COR-L47 (cell line): Measurements from ENCODE around the gene CDC42EP2.

Source experiments
- DNase-seq: peaks from one replicate; lab custom pipeline; 2025; lab: John Stamatoyannopoulos, UW

Gene CDC42EP2

GRCh38 chr11:65298131-65298535 is 16.5 kb upstream of the CDC42EP2 start:
- DNase-seq: no peak

DNA sequence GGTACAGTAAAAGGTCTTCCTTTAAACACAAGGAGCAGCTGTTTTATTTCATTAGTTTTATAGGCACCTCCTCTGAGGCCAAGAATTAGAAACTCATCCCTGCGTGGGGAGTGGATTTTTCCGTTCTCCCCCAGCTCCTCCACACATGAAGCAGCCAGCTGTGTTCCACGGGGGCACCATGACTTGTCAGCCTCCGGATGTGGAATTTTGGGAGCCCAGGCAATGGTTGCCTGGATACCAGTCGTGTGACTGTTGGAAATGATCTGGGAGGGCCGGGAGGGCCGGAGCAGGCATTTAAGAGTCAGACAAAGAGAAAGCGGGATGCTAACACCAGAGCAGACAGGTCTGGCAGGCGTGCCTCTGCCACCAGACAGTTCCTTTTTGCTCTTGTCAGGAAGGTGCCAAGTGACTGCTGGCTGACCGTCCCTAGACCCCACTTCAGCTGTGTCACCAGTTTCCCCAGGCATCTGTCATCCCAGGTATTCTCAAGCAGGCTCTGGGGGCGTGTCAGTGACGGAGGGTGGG is 15.9 kb upstream of the CDC42EP2 start:
- no peak for DNase-seq

- DNase-seq: no peak
Measured at GRCh38 chr11:65300621-65301275, 13.9 kb upstream of the CDC42EP2 start.

DNA sequence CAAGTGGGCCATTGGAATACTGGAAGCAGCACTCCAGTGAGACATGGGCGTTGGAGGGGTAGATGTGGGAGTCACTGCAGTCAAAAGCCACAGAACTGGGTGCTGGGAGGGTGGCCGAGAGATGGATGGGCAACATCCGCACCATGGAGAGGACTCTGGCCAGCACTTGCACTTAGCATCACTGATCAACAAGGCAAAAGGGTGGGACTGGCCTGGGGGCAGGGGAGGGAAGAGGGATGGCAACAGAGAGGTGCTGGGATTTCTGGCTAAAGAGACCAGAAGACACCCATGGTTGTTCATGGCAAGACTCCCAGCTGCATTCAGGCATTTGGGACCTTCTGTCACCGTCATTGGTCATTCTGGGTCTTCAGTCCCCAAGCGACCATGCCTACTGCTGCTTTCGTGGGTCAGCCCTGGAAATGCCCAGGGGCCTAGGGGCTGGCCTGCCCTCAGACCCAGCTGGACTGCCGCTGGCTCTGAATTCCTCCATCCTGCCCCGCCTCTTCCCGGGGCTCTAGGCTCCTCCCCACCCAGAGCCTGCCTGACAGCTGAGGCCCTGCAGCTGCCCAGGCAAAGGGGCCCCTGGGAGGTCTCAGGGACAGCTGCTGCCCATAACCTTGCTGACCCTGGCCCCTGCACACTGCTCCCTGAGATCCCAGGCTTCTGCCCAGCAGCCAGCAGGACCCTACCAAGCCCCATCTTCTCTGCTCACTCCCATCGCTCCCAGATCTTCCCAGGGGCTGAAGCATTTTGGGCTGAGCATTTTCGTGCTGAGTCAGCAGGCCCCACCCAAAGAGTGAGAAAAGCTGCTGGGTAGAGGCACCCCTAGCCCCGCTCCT is 13.0 kb upstream of the CDC42EP2 start:
- no peak for DNase-seq

DNA sequence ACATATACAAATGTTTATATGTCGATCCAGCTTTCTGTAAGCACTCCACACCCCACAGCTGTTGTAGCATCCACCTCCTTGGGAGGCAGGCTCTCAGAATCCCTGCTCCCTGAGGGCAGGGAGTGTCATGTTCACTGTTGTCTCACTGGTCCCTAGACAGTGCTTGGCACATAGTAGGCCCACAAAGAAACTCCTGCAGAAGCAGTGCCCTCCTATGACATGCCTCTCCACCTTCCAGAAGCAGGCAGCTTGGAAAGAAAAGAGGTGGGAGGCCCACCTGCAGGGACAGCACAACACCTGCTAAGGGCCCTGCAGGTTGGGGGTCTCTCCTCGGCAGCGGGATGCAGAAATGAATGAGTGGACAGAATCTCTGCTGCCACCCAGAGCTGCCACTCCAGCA is 11.1 kb upstream of the CDC42EP2 start:
- DNase-seq: no peak

DNA sequence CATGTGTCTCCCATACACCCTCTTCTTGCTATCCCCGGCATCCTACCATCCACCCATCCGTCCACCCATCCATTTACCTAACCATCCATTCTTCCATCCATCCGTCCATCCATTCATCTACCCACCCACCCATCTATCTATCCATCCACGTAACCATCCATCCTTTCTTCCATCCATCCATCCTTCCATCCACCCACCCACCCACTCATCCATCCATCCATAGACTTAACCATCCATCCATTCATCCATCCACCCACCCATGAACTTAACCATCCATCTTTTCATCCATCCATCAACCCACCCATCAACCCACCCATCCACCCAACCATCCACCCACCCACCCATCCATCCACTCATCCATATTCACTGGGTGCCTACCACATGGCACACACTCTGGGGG is 10.6 kb upstream of the CDC42EP2 start:
- DNase-seq: no peak

GRCh38 chr11:65304613-65305012 is 10.1 kb upstream of the CDC42EP2 start:
- DNase-seq: no peak

DNA sequence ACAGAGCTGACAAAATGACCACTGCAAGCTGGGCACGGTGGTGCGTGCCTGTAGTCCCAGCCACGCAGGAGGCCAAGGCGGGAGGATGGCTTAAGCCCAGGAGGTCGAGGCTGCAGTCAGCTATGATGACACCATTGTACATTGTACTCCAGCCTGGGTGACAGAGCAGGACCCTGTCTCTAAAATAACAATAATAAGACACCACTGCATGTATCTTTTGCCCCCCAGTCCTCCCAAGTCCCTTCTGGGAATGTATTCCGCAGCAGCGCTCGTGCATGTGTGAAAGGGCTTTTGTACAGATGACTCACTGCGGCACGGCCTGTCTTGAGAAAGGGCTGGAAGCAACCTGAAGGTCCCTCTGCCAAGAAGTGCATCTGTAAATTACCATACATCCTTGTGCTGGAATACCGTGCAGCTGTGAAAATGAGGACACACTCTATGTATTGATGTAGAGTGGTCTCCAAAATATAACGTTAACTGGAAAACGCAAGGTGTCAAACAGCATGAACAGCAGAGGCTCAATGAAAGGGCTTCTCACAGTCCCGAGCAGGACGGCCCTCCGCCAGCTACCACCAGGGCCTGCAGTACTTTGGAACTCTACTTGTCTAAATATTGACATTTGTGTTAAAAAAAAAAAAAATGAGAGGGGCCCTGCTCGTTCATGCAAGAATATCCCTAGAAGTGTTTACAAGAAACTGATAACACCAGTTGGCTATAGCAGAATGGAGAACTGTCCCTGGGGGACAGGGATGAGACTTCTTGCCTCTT is 9.0 kb upstream of the CDC42EP2 start:
- no peak for DNase-seq

DNA sequence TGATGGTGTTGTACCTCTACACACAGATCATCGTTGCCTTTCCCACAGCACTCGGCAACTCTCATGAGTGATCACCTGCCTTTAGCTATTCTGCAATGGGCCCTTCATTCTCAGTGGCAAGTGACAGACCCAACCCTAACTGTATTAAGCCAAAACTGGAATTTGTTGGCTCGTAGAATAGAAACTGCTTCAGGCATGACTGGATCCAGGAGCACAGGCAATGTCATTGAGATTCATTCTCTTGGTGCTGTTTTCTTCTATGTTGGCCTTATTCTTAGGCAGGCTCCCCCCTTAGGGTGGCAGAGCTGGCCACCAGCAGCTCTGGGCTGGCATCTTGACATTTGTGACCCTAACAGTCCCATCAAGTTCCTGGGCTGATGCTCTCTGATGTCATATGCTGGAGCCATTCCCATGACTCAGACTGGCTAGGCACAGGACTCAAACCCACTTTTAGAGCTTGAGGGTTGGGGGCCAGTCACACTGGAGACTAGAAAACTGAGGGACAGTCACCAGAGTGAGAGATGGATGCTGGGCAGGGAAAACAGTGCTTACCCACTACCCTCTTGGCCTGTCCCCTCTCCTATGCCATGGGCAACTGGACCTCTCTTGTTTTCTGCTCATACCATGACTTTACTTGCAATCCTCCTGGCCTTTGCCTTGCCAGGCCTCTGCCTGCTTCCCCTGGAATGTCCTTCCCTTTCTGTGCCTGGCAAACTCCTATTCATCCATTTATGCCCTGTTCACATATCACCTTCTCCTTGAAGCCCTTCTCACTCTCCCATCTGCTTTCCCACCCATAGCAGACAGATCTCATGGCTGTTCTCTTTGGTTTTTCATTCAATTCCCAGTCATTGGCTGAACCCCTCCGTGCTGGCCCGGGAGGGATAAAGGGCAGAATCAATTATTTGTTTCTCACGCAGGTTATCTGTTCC is 7.1 kb upstream of the CDC42EP2 start:
- DNase-seq: no peak

GRCh38 chr11:65308281-65308891 is 6.3 kb upstream of the CDC42EP2 start:
- no peak for DNase-seq

DNA sequence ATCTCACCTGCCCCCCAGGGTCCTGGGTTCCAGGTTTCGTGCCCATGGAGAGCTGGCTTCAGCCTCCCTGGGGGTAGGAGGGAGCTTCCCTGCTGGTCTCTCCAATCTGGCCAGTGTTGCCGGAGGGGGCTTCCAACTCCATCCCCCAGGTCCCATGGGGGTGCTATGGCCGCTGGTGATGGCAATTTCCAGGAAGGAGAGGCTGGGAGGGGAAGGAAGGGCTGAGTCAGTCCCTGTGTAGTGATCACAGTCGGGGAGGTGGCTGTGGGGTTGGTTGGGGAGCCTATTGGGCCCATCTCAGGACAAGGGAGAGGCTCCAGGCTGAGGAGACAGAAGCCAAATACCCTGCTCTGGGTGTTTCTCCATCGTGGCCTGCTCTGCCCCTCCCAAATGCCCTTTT is 5.7 kb upstream of the CDC42EP2 start:
- DNase-seq: no peak

GRCh38 chr11:65310215-65310614 is 4.5 kb upstream of the CDC42EP2 start:
- no peak for DNase-seq

GRCh38 chr11:65310736-65311135 is 3.9 kb upstream of the CDC42EP2 start:
- no peak for DNase-seq

GRCh38 chr11:65311170-65311678 is 3.4 kb upstream of the CDC42EP2 start:
- no peak for DNase-seq

DNA sequence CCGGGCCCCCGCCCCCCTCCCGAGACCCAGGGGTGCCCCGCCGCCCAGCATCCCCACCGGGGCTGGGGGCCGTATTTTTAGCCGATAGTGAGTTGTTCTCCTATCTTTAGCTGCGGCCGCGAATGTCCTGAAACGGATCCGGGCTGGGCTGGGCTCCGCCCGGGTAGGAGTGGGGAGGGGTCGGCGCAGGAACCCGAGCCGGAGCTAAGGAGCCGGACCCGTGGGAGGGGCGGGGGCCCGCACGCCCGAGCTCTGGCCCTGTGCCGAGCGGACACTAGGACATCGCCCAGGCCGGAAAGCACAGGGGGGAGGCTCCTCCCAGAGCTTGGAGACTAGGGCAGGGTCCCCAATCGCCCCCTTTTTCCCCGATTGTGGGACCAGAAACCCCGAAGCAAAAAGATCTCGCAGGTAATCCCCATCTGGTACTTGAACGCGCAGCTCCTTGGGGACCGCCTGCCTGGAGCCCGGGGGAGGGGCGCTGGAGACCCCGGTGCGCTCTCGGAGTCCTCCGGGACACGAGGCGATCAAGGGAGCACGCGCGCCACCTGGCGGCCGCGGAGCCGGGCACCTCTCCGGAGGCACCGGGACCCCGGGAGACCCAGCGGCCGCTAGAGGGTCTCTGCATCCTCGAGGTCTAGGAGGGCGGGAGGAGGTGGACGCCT is 669 bp downstream of the CDC42EP2 start:
- DNase-seq: peak; percentile 59

- DNase-seq: no peak
Measured at GRCh38 chr11:65315866-65316226, 1.2 kb downstream of the CDC42EP2 start.

DNA sequence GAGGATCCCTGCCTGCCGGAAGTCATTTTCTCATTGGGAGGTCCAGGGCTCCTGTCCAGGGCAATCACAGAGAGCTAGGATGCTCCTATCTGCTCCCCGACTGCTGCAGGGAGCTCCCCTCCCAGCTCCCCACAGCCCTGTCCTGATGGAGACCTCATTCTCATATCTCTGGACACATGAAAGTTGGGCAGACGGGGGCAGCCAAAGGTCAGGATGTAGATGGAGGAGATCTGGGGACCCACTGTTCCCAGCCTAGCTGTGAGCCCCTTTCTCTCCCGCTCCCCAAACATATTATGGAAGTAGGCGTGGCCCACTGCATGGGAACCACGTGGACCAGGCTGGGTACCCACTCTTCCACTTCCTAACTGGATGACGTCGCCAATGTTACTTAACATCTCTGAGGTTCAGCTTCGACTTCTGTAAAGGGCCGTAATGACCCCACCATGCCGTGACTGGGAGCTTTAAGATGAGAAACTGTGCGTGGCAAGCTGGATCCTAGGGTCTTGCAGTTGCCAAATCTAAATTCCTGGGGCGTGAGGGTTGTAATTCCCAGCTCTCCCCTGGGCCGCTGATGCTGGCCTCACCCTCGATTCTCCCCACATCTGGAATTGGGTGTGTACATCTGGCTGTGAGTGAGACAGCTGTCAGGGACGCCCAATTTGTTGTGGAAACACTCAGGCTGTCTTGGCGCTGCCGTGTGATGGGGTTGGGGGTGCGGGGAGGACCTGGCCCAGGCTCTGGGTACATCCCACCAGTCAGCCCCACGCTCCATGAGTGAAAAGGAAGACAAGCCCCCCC is 1.8 kb downstream of the CDC42EP2 start:
- no peak for DNase-seq

DNA sequence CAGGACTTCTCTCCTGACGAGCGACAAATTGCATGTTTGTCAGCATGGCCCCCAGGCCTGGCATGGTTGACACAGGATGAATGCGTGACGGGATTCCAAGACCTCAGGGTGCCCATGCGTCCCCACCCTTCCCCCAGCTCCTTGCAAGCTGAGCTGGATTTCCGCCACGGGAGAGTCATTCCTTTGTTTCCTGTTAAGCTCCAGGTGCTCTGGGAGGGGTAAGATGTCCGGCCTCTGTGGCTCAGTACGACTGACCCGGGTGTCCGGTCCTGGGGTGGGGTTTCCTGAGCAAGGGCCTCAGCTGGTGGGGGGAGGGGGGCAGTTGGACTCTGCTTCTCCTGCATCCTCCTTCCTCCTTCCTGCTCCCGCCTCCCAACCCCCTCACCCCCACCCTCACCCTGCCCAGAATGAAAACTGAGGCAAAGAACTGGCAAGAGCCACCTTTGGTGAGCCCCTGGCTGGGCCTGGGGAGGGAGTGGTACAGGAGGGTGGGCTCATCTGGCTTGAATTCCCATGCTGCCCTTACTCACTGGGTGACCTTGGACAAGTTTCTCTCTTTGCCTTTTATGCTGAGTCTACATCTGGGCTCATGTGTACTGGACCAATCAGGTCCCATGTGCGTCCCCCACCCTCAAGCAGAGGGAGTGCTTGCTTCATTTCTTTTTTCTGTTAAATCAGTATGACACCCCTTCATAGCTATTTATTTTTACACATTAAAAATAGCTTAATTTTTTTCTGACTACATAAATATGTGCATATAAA is 2.5 kb downstream of the CDC42EP2 start:
- peak; percentile 60 for DNase-seq
